Stimulated activated CD4-positive, alpha-beta T cell treated with anti-CD3 and anti-CD28 coated beads, TNF-alpha, amount 100 ng/mL, for 24 hours (primary cell): ENCODE measurements around the gene SLC35A4.

ENCODE experiments used
- DNase-seq, 3 experiments: peaks; one replicate each; pipeline ENCODE4 v3.0.0-alpha.2; 2020; ENCODE audit warnings: low read depth in 3 of 3

The SLC35A4 gene

GRCh38 chr5:140564196-140565023, at the start of gene SLC35A4, which contains the start of gene APBB3:
Gene SLC35A4 (plus strand): TSS chr5:140564828. CDS start chr5:140567170, 2,342 bp downstream.
Gene APBB3 (minus strand): TSS chr5:140564598. CDS start chr5:140564245, 353 bp downstream.
- DNase-seq: peak; percentile 89 to 95 (median 94)

- DNase-seq: no peak
These were observed 40.6 kb upstream of the SLC35A4 start for GRCh38 chr5:140524003-140524402.

GRCh38 chr5:140540227-140540626, 24.4 kb upstream of the SLC35A4 start:
- no peak for DNase-seq

GRCh38 chr5:140542972-140543371, 21.7 kb upstream of the SLC35A4 start:
- DNase-seq: no peak

GRCh38 chr5:140544986-140545385, 19.6 kb upstream of the SLC35A4 start:
- no peak for DNase-seq

GRCh38 chr5:140545606-140546005, 19.0 kb upstream of the SLC35A4 start:
- DNase-seq: no peak

- DNase-seq: no peak
These were observed 17.6 kb upstream of the SLC35A4 start for GRCh38 chr5:140546851-140547507.

GRCh38 chr5:140547508-140548299, 16.9 kb upstream of the SLC35A4 start, which contains the start of gene EIF4EBP3:
Gene EIF4EBP3 (plus strand): TSS chr5:140547662. CDS start chr5:140547738, 76 bp downstream.
- peak; percentile 78 to 87 (median 80) for DNase-seq

- no peak for DNase-seq
These were observed 16.3 kb upstream of the SLC35A4 start for GRCh38 chr5:140548300-140548688.

GRCh38 chr5:140548791-140549190, 15.8 kb upstream of the SLC35A4 start:
- no peak for DNase-seq

- no peak for DNase-seq
These were observed 15.1 kb upstream of the SLC35A4 start for GRCh38 chr5:140549237-140550144.

GRCh38 chr5:140550147-140551079, 14.2 kb upstream of the SLC35A4 start:
- no peak for DNase-seq

GRCh38 chr5:140551872-140552271, 12.8 kb upstream of the SLC35A4 start:
- no peak for DNase-seq

GRCh38 chr5:140553657-140554056, 11.0 kb upstream of the SLC35A4 start:
- no peak for DNase-seq

GRCh38 chr5:140554454-140554853, 10.2 kb upstream of the SLC35A4 start:
- no peak for DNase-seq

- DNase-seq: no peak
These were observed 8.8 kb upstream of the SLC35A4 start for GRCh38 chr5:140555747-140556312.

GRCh38 chr5:140556438-140556837, 8.2 kb upstream of the SLC35A4 start:
- no peak for DNase-seq

GRCh38 chr5:140557136-140557805, 7.4 kb upstream of the SLC35A4 start, which contains the start of gene SRA1:
Gene SRA1 (minus strand): TSS chr5:140557473. CDS start chr5:140557452, 21 bp downstream.
- peak; percentile 79 to 90 (median 80) for DNase-seq

GRCh38 chr5:140557965-140558364, 6.7 kb upstream of the SLC35A4 start:
- no peak for DNase-seq
